ENCODE results near the gene TVP23B.

The TVP23B gene

DNA sequence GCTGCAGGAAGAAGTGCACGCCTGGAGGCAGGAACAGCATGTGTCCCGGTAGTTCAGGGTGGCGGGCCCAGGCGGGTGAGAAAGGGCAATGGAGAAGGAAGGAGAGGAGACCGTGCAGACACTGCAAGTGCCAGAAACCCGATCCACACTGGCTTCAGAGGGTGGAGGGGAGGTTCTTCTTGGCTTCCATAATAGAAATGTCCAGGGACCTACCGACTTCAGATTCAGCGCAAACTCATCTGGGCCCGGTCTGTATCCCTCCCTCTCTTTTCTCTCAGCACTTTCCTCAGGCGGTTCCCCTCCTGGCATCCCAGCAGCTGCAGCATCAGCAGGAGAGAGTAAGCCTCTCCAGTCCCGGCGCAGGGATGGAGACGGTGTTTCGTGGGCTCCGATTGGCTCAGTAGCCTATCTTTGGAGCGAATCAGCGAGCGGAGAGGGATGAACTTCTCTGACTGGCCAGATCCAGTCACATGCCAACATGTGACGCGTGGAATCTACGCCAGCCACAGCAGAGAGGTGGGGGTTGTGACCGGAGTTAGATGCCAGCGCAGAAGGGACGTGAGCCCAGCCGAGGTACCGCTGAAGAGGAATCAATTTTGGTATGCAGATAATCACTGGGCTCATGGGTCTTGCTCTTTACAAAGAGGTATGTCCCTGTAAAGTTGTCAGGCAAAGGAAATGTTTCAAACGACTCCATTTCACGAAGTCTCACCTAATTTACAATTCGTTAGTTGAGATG, 75.0 kb downstream of the TVP23B start:
- Histone ChIP-seq H2AFZ (ENCODE audit: low read depth, low read length, severe bottlenecking) (peak overlapping the region; percentile 35), H3K36me3 (ENCODE audit: low read length) (no peaks in the 10 kb centered on the region), H3K27me3 (ENCODE audit: low read length) (no peaks in the 10 kb centered on the region), H4K20me1 (ENCODE audit: low read depth, low read length) (no peaks in the 10 kb centered on the region), H3F3A (ENCODE audit: insufficient read depth) (peaks cover 22% of the 10 kb centered on the region), H3K4me2 (ENCODE audit: low read depth, low read length, poor library complexity, severe bottlenecking) (peak overlapping the region; percentile 75), H3K27ac (ENCODE audit: low read depth, low read length) (peak overlapping the region; percentile 64), H3K9ac (ENCODE audit: low read length) (peak overlapping the region; percentile 60), H3K4me3 (ENCODE audit: insufficient read depth, low read length, poor library complexity, severe bottlenecking) (peak overlapping the region; percentile 66), H3K9me3 (ENCODE audit: insufficient read depth, low read length) (no peaks in the 10 kb centered on the region), H3K9me2 (replicated peaks; ENCODE audit: insufficient read depth, low read length) (no peaks in the 10 kb centered on the region), H3K79me2 (ENCODE audit: insufficient read depth, low read length) (peaks cover 44% of the 10 kb centered on the region)
- TF ChIP-seq, protein P1, sequence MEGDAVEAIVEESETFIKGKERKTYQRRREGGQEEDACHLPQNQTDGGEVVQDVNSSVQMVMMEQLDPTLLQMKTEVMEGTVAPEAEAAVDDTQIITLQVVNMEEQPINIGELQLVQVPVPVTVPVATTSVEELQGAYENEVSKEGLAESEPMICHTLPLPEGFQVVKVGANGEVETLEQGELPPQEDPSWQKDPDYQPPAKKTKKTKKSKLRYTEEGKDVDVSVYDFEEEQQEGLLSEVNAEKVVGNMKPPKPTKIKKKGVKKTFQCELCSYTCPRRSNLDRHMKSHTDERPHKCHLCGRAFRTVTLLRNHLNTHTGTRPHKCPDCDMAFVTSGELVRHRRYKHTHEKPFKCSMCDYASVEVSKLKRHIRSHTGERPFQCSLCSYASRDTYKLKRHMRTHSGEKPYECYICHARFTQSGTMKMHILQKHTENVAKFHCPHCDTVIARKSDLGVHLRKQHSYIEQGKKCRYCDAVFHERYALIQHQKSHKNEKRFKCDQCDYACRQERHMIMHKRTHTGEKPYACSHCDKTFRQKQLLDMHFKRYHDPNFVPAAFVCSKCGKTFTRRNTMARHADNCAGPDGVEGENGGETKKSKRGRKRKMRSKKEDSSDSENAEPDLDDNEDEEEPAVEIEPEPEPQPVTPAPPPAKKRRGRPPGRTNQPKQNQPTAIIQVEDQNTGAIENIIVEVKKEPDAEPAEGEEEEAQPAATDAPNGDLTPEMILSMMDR (IDR thresholded peaks at IDR 0.05; ENCODE audit: insufficient read depth, low read length, poor library complexity, severe bottlenecking), result no peak
- TF ChIP-seq EZH2phosphoT487 (conservative IDR thresholded peaks at IDR 0.05; ENCODE audit: low read length), result no peak
